Measurements from ENCODE around the gene PPFIA1.

Gene PPFIA1

GRCh38 chr11:70372076-70372475 lies 101.6 kb downstream of the PPFIA1 start:
- TF ChIP-seq CTCF (conservative IDR thresholded peaks at IDR 0.05; ENCODE audit: low read depth) = no peak
- H3K27ac ChIP-seq = no peak overlapping the region
- ChIA-PET POLR2A (ENCODE audit: low non-redundant PET) (no interaction called here), CTCF (interaction anchor here (0.6 kb wide), 1 partner anchor 1013 kb away, joined by 4 read pairs; no protein-coding TSS in a partner anchor)
- no peak for DNase-seq (ENCODE audit: low spot score)

GRCh38 chr11:70376621-70377020 lies 106.1 kb downstream of the PPFIA1 start:
- ChIA-PET CTCF (no interaction called here), POLR2A (ENCODE audit: low non-redundant PET) (no interaction called here)
- H3K27ac ChIP-seq = no peak overlapping the region
- no peak for DNase-seq (ENCODE audit: low spot score)
- TF ChIP-seq CTCF (conservative IDR thresholded peaks at IDR 0.05; ENCODE audit: low read depth) = no peak

GRCh38 chr11:70377645-70378044 lies 107.2 kb downstream of the PPFIA1 start:
- ChIA-PET CTCF (no interaction called here), POLR2A (ENCODE audit: low non-redundant PET) (no interaction called here)
- no peak for DNase-seq (ENCODE audit: low spot score)
- TF ChIP-seq CTCF (conservative IDR thresholded peaks at IDR 0.05; ENCODE audit: low read depth) = no peak
- H3K27ac ChIP-seq = no peak overlapping the region

- ChIA-PET CTCF (interaction anchor here (0.7 kb wide), 1 partner anchor 45 kb away, joined by 3 read pairs; no protein-coding TSS in a partner anchor), POLR2A (ENCODE audit: low non-redundant PET) (no interaction called here)
- no peak for DNase-seq (ENCODE audit: low spot score)
- H3K27ac ChIP-seq = no peak overlapping the region
- TF ChIP-seq CTCF (conservative IDR thresholded peaks at IDR 0.05; ENCODE audit: low read depth) = no peak
Measured at GRCh38 chr11:70378506-70379134, 108.1 kb downstream of the PPFIA1 start.

GRCh38 chr11:70381350-70381749 lies 110.9 kb downstream of the PPFIA1 start:
- H3K27ac ChIP-seq = peak overlapping the region; percentile 39; the same call in 1 of the 2 replicates
- TF ChIP-seq CTCF (conservative IDR thresholded peaks at IDR 0.05; ENCODE audit: low read depth) = no peak
- ChIA-PET POLR2A (ENCODE audit: low non-redundant PET) (no interaction called here), CTCF (no interaction called here)
- no peak for DNase-seq (ENCODE audit: low spot score)

GRCh38 chr11:70381872-70382861 lies 111.7 kb downstream of the PPFIA1 start:
- ChIA-PET CTCF (interaction anchor here (0.6 kb wide), 1 partner anchor 35 kb away, joined by 3 read pairs; no protein-coding TSS in a partner anchor), POLR2A (ENCODE audit: low non-redundant PET) (no interaction called here)
- no peak for TF ChIP-seq CTCF (conservative IDR thresholded peaks at IDR 0.05; ENCODE audit: low read depth)
- peak overlapping the region; percentile 39 for H3K27ac ChIP-seq
- no peak for DNase-seq (ENCODE audit: low spot score)

All from RWPE1 (cell line).